ENCODE results near the gene VWA7. TPM values are rescaled to one million over a fixed set of nuclear protein-coding genes. Genes with fewer than 3 reads are reported as not detected.
"Not testable (repeated sequence)": the region's sequence is repeated elsewhere in the genome, so short reads cannot be mapped to it uniquely, and the experiment has no call there.

Gene VWA7
- total RNA-seq, 2 experiments from 2014 or later, result 11.0 to 12.2 TPM

GRCh38 chr6:31797588-31797987 is 20.5 kb upstream of the VWA7 start:
- Mint-ChIP-seq H3K27ac (peak overlapping the region; percentile 90), H3K9me3 (no peaks in the 10 kb centered on the region), H3K4me1 (peaks cover 48% of the 10 kb centered on the region), H3K4me3 (peak overlapping the region; percentile 44), H3K36me3 (ENCODE audit: low read depth) (peaks cover 34% of the 10 kb centered on the region), H3K27me3 (no peaks in the 10 kb centered on the region)
- ChIA-PET POLR2A (interaction anchor here (0.6 to 7.4 kb wide), 8 partner anchors 9 to 216 kb away, joined by 3 to 104 read pairs (median 8); partner anchors contain the start of genes CLIC1, HSPA1A, HSPA1L and LSM2), CTCF (interaction anchor here (0.8 to 4.1 kb wide), 6 partner anchors 8 to 58 kb away, joined by 3 to 25 read pairs (median 6); partner anchors contain the start of genes HSPA1A, HSPA1L and LSM2)
- DNase-seq, result peak; percentile 69

- no peak overlapping the region for H3K4me3 Mint-ChIP-seq
- peaks cover 53% of the 10 kb centered on the region for H3K4me1 Mint-ChIP-seq
- peak overlapping the region; percentile 90 for H3K27ac Mint-ChIP-seq
- ChIA-PET CTCF (interaction anchor here (1.4 to 4.1 kb wide), 8 partner anchors 9 to 58 kb away, joined by 3 to 25 read pairs (median 10); partner anchors contain the start of genes LSM2 and MSH5), POLR2A (interaction anchor here (0.6 to 7.4 kb wide), 9 partner anchors 10 to 256 kb away, joined by 3 to 104 read pairs (median 7); partner anchors contain the start of genes CLIC1, DDX39B, HSPA1A and HSPA1L)
- DNase-seq, result no peak
- peaks cover 37% of the 10 kb centered on the region for H3K36me3 Mint-ChIP-seq (ENCODE audit: low read depth)
- H3K9me3 Mint-ChIP-seq, result no peaks in the 10 kb centered on the region
- H3K27me3 Mint-ChIP-seq, result no peaks in the 10 kb centered on the region
Observed at GRCh38 chr6:31796993-31797385, 19.9 kb upstream of the VWA7 start.

GRCh38 chr6:31795616-31796298 is 18.6 kb upstream of the VWA7 start, which contains the start of gene VARS1:
TSS of gene VARS1 (minus strand) at chr6:31795752. CDS start at chr6:31795217, 535 bp downstream.
- H3K36me3 Mint-ChIP-seq (ENCODE audit: low read depth), result peaks cover 38% of the 10 kb centered on the region
- H3K27ac Mint-ChIP-seq, result peak within 1 kb of the TSS; percentile 97
- ChIA-PET CTCF (interaction anchor here (0.9 to 4.1 kb wide), 11 partner anchors 9 to 129 kb away, joined by 3 to 25 read pairs (median 7); partner anchors contain the start of genes HSPA1A, HSPA1L, LSM2 and MSH5), POLR2A (interaction anchor here (0.6 to 7.4 kb wide), 23 partner anchors 8 to 254 kb away, joined by 3 to 104 read pairs (median 5); partner anchors contain the start of genes BAG6, CLIC1, DDAH2 and DDX39B)
- no peaks in the 10 kb centered on the region for H3K9me3 Mint-ChIP-seq
- peaks cover 58% of the 10 kb centered on the region for H3K4me1 Mint-ChIP-seq
- H3K4me3 Mint-ChIP-seq, result peak within 1 kb of the TSS; percentile 89
- H3K27me3 Mint-ChIP-seq, result no peaks in the 10 kb centered on the region
- peak; percentile 86 for DNase-seq

GRCh38 chr6:31794866-31795615 is 17.9 kb upstream of the VWA7 start:
- peak overlapping the region; percentile 89 for H3K4me3 Mint-ChIP-seq
- H3K9me3 Mint-ChIP-seq, result no peaks in the 10 kb centered on the region
- no peak for DNase-seq
- peaks cover 41% of the 10 kb centered on the region for H3K36me3 Mint-ChIP-seq (ENCODE audit: low read depth)
- ChIA-PET POLR2A (interaction anchor here (0.6 to 7.4 kb wide), 26 partner anchors 10 to 219 kb away, joined by 3 to 104 read pairs (median 6); partner anchors contain the start of genes BAG6, CLIC1, DDAH2 and DXO), CTCF (interaction anchor here (0.9 to 4.1 kb wide), 10 partner anchors 8 to 128 kb away, joined by 3 to 25 read pairs (median 8); partner anchors contain the start of genes HSPA1A, HSPA1L, LSM2 and MSH5)
- H3K27me3 Mint-ChIP-seq, result no peaks in the 10 kb centered on the region
- peaks cover 61% of the 10 kb centered on the region for H3K4me1 Mint-ChIP-seq
- peak overlapping the region; percentile 97 for H3K27ac Mint-ChIP-seq

GRCh38 chr6:31794294-31794865 is 17.3 kb upstream of the VWA7 start:
- POLR2A ChIA-PET, result interaction anchor here (0.7 to 7.4 kb wide), 15 partner anchors 9 to 142 kb away, joined by 3 to 104 read pairs (median 9); partner anchors contain the start of genes BAG6, CLIC1, DDAH2 and GPANK1
- Mint-ChIP-seq H3K36me3 (ENCODE audit: low read depth) (peaks cover 45% of the 10 kb centered on the region), H3K4me1 (peaks cover 64% of the 10 kb centered on the region), H3K9me3 (no peaks in the 10 kb centered on the region), H3K4me3 (peak overlapping the region; percentile 89), H3K27ac (peak overlapping the region; percentile 73), H3K27me3 (no peaks in the 10 kb centered on the region)
- no peak for DNase-seq
- CTCF ChIA-PET, result interaction anchor here (2.0 to 4.1 kb wide), 4 partner anchors 7 to 55 kb away, joined by 7 to 25 read pairs (median 14); partner anchors contain the start of genes HSPA1A, HSPA1L and MSH5

- ChIA-PET POLR2A (interaction anchor here (1.5 to 7.4 kb wide), 3 partner anchors 12 to 55 kb away, joined by 10 to 104 read pairs (median 35); partner anchors contain the start of genes CLIC1, HSPA1A, HSPA1L and LSM2), CTCF (interaction anchor here (0.7 kb wide), 2 partner anchors 12 to 58 kb away, joined by 3 read pairs; no protein-coding TSS in a partner anchor)
- peaks cover 50% of the 10 kb centered on the region for H3K36me3 Mint-ChIP-seq (ENCODE audit: low read depth)
- peak overlapping the region; percentile 73 for H3K27ac Mint-ChIP-seq
- DNase-seq, H3K27me3 Mint-ChIP-seq, H3K9me3 Mint-ChIP-seq: not testable (repeated sequence)
- peak overlapping the region; percentile 89 for H3K4me3 Mint-ChIP-seq
- H3K4me1 Mint-ChIP-seq, result peaks cover 66% of the 10 kb centered on the region
Observed at GRCh38 chr6:31793927-31794245, 16.8 kb upstream of the VWA7 start.

- Mint-ChIP-seq H3K36me3 (ENCODE audit: low read depth) (peaks cover 45% of the 10 kb centered on the region), H3K27me3 (no peaks in the 10 kb centered on the region), H3K9me3 (no peaks in the 10 kb centered on the region), H3K4me3 (no peak overlapping the region), H3K27ac (peak overlapping the region; percentile 68), H3K4me1 (peaks cover 58% of the 10 kb centered on the region)
- CTCF ChIA-PET, result interaction anchor here (4.4 kb wide), 1 partner anchor 23 kb away, joined by 17 read pairs; no protein-coding TSS in a partner anchor
- no peak for DNase-seq
- POLR2A ChIA-PET, result interaction anchor here (2.2 kb wide), 1 partner anchor 14 kb away, joined by 8 read pairs; the partner anchor contains the start of gene LSM2
Observed at GRCh38 chr6:31792761-31793171, 15.6 kb upstream of the VWA7 start.

GRCh38 chr6:31792090-31792374 is 14.9 kb upstream of the VWA7 start:
- Mint-ChIP-seq H3K4me1 (peaks cover 51% of the 10 kb centered on the region), H3K36me3 (ENCODE audit: low read depth) (peaks cover 42% of the 10 kb centered on the region), H3K27me3 (no peaks in the 10 kb centered on the region), H3K27ac (peak overlapping the region; percentile 68), H3K4me3 (no peak overlapping the region), H3K9me3 (no peaks in the 10 kb centered on the region)
- ChIA-PET POLR2A (interaction anchor here (1.2 to 2.2 kb wide), 2 partner anchors 9 to 14 kb away, joined by 3 to 8 read pairs; partner anchors contain the start of gene LSM2), CTCF (interaction anchor here (0.7 to 4.4 kb wide), 6 partner anchors 7 to 62 kb away, joined by 3 to 23 read pairs (median 10); partner anchors contain the start of genes DDAH2, LSM2 and MSH5)
- DNase-seq, result no peak

- Mint-ChIP-seq H3K4me1 (peaks cover 46% of the 10 kb centered on the region), H3K36me3 (ENCODE audit: low read depth) (peaks cover 40% of the 10 kb centered on the region), H3K27me3 (no peaks in the 10 kb centered on the region), H3K27ac (peak overlapping the region; percentile 46), H3K4me3 (no peak overlapping the region), H3K9me3 (no peaks in the 10 kb centered on the region)
- peak; percentile 37 for DNase-seq
- ChIA-PET CTCF (interaction anchor here (0.7 to 4.4 kb wide), 13 partner anchors 8 to 89 kb away, joined by 3 to 23 read pairs (median 6); partner anchors contain the start of genes ABHD16A, CLIC1, DDAH2 and LSM2), POLR2A (interaction anchor here (0.9 to 2.2 kb wide), 4 partner anchors 9 to 55 kb away, joined by 3 to 8 read pairs (median 5); partner anchors contain the start of genes CLIC1 and LSM2)
Observed at GRCh38 chr6:31791324-31792089, 14.4 kb upstream of the VWA7 start.

- CTCF ChIA-PET, result interaction anchor here (0.8 to 1.0 kb wide), 2 partner anchors 13 to 16 kb away, joined by 3 read pairs; no protein-coding TSS in a partner anchor
- no peak overlapping the region for H3K4me3 Mint-ChIP-seq
- peaks cover 8% of the 10 kb centered on the region for H3K4me1 Mint-ChIP-seq
- H3K9me3 Mint-ChIP-seq, result no peaks in the 10 kb centered on the region
- no peaks in the 10 kb centered on the region for H3K27me3 Mint-ChIP-seq
- no peak overlapping the region for H3K27ac Mint-ChIP-seq
- peaks cover 36% of the 10 kb centered on the region for H3K36me3 Mint-ChIP-seq (ENCODE audit: low read depth)
- POLR2A ChIA-PET, result interaction anchor here (0.7 to 2.9 kb wide), 5 partner anchors 8 to 22 kb away, joined by 3 to 12 read pairs (median 4); partner anchors contain the start of genes LSM2 and VWA7
- DNase-seq, result no peak
Observed at GRCh38 chr6:31785475-31785874, 8.3 kb upstream of the VWA7 start.
